HepG2 (cell line): ENCODE measurements around the gene ZNF414. TPM values are rescaled to one million over a fixed set of nuclear protein-coding genes. Genes with fewer than 3 reads are reported as not detected.

ENCODE experiments used
- ATAC-seq: fragments of 200-7000 bp; cut with Tn5 transposase; 3 replicates; pipeline ENCODE4 v1.9.1; 2020; ENCODE audit warnings: mild to moderate bottlenecking, moderate library complexity
- BruUV-seq: library from RNA; stranded (reverse); fragments of 400-500 nt; replicated peaks from 2 replicates; lab custom pipeline; 2021; lab: Mats Ljungman, UMichigan
- CTCF ChIA-PET: fragments of 300-600 bp; formaldehyde crosslinking; extraction: SDS; loops from one replicate; lab custom pipeline; 2021; ENCODE audit warnings: low total read pairs, inconsistent platforms, low intra/inter-chr PET ratio; lab: Yijun Ruan, JAX
- POLR2A ChIA-PET: fragments of 350-600 bp; sonication (Branson Sonifier 250); formaldehyde crosslinking; loops from one replicate; lab custom pipeline; 2020; ENCODE audit warnings: antibody characterized with exemption, inconsistent platforms; lab: Yijun Ruan, JAX
- DNase-seq: peaks from one replicate; pipeline ENCODE4 v3.0.0-alpha.2; 2015; ENCODE audit warnings: low spot score
- FAIRE-seq: peaks from 3 replicates; lab custom pipeline; 2011; peaks lifted over from hg19 to GRCh38; lab: Jason Lieb, UNC
- H2AFZ ChIP-seq: one replicate; pipeline ENCODE4 v1.6.1; 2011; ENCODE audit warnings: low read length, inconsistent platforms
- H3K27ac ChIP-seq: fragments of 300-600 bp; 3 replicates; pipeline ENCODE4 v1.8.0; 2011; ENCODE audit warnings: mixed run types, mild to moderate bottlenecking, mixed read lengths, low read length, inconsistent platforms; ENCODE audit not compliant: insufficient read depth; ENCODE audit errors: extremely low read length
- H3K27me3 ChIP-seq, 2 experiments: fragments of 200-600 bp in 1 of 2; 2 replicates in 1 of 2; 3 replicates in 1 of 2; pipeline versions ENCODE4 v1.6.0 to v1.8.0; 2011; ENCODE audit warnings: low read length in 2 of 2, mild to moderate bottlenecking in 2 of 2, moderate library complexity in 2 of 2, inconsistent platforms in 1 of 2; ENCODE audit not compliant: insufficient read depth in 2 of 2, control insufficient read depth in 1 of 2
- H3K36me3 ChIP-seq, 2 experiments: fragments of 200-600 bp in 1 of 2; replicated peaks in 1 of 2; 2 replicates in 1 of 2; 3 replicates in 1 of 2; pipeline versions ENCODE4 v1.5.1 to v1.8.0; 2011; ENCODE audit warnings: low read length in 2 of 2, inconsistent platforms in 1 of 2; ENCODE audit not compliant: insufficient read depth in 2 of 2, control insufficient read depth in 1 of 2
- H3K4me1 ChIP-seq: 2 replicates; pipeline ENCODE4 v1.5.1; 2012; ENCODE audit warnings: low read length, inconsistent platforms; ENCODE audit not compliant: insufficient read depth
- H3K4me2 ChIP-seq: 2 replicates; pipeline ENCODE4 v1.6.0; 2011; ENCODE audit warnings: low read depth, low read length, inconsistent platforms
- H3K4me3 ChIP-seq, 3 experiments: fragments of 200-600 bp in 1 of 3; sonication (generic), shearing (Covaris generic) in 1 of 3; replicated peaks in 1 of 3; 2 replicates each; pipeline ENCODE4 v1.5.1; 2011 to 2016; ENCODE audit warnings: low read length in 3 of 3, inconsistent platforms in 2 of 3, low read depth in 2 of 3, mild to moderate bottlenecking in 2 of 3, control low read depth in 1 of 3, mixed read lengths in 1 of 3; ENCODE audit not compliant: insufficient read depth in 1 of 3
- H3K79me2 ChIP-seq: one replicate; pipeline ENCODE4 v1.6.1; 2011; ENCODE audit warnings: low read length, inconsistent platforms; ENCODE audit not compliant: insufficient read depth
- H3K9ac ChIP-seq: 2 replicates; pipeline ENCODE4 v1.6.0; 2011; ENCODE audit warnings: mild to moderate bottlenecking, low read depth, low read length, inconsistent platforms; ENCODE audit not compliant: insufficient read depth
- H3K9me3 ChIP-seq: 2 replicates; pipeline ENCODE4 v1.5.1; 2012; ENCODE audit warnings: mild to moderate bottlenecking, low read length
- H4K20me1 ChIP-seq: 2 replicates; pipeline ENCODE4 v1.6.0; 2011; ENCODE audit warnings: inconsistent platforms, mild to moderate bottlenecking, low read length, moderate library complexity; ENCODE audit not compliant: insufficient read depth
- ELK4 ChIP-seq: sonication (generic); formaldehyde crosslinking; IDR thresholded peaks from 2 replicates; pipeline ENCODE4 v1.9.0; 2021; ENCODE audit warnings: missing genetic modification reagents, borderline replicate concordance
- FOXJ3 ChIP-seq: sonication (generic); formaldehyde crosslinking; IDR thresholded peaks from 2 replicates; pipeline ENCODE4 v1.4.0; 2020; ENCODE audit warnings: missing genetic modification reagents, mild to moderate bottlenecking, borderline replicate concordance
- POLR2AphosphoS2 ChIP-seq: IDR thresholded peaks from 2 replicates; pipeline ENCODE4 v1.6.1; 2011; ENCODE audit warnings: low read depth, low read length, improper control_type of control experiment
- RAD51 ChIP-seq: fragments of 450-650 bp; IDR thresholded peaks from 2 replicates; pipeline ENCODE4 v1.6.1; 2016; ENCODE audit warnings: borderline replicate concordance
- RFX1 ChIP-seq: fragments of 450-650 bp; IDR thresholded peaks from 2 replicates; pipeline ENCODE4 v1.6.1; 2017
- RFX5 ChIP-seq: IDR thresholded peaks from 2 replicates; pipeline ENCODE4 v1.6.1; 2011; ENCODE audit warnings: low read depth, low read length, improper control_type of control experiment
- TOE1 ChIP-seq: sonication (generic); formaldehyde crosslinking; IDR thresholded peaks from 2 replicates; pipeline ENCODE4 v1.4.0; 2020; ENCODE audit warnings: mild to moderate bottlenecking, missing genetic modification reagents
- YEATS2 ChIP-seq: sonication (generic); formaldehyde crosslinking; IDR thresholded peaks from 2 replicates; pipeline ENCODE4 v1.4.0; 2020; ENCODE audit warnings: missing genetic modification reagents, borderline replicate concordance
- ZBTB8A ChIP-seq: sonication (generic); formaldehyde crosslinking; IDR thresholded peaks from 2 replicates; pipeline ENCODE4 v1.4.0; 2020; ENCODE audit warnings: mild to moderate bottlenecking, low read depth, missing genetic modification reagents, borderline replicate concordance
- ZNF12 ChIP-seq: sonication (generic); formaldehyde crosslinking; IDR thresholded peaks from 2 replicates; pipeline ENCODE4 v1.5.0; 2020; ENCODE audit warnings: missing genetic modification reagents
- ZNF142 ChIP-seq: sonication (generic); formaldehyde crosslinking; IDR thresholded peaks from 2 replicates; pipeline ENCODE4 v1.4.0; 2020; ENCODE audit warnings: missing genetic modification reagents
- ZNF17 ChIP-seq: sonication (generic); formaldehyde crosslinking; IDR thresholded peaks from 2 replicates; pipeline ENCODE4 v1.5.0; 2020; ENCODE audit warnings: mild to moderate bottlenecking, missing genetic modification reagents
- ZNF274 ChIP-seq: sonication (generic); formaldehyde crosslinking; IDR thresholded peaks from 2 replicates; pipeline ENCODE4 v1.5.1; 2020; ENCODE audit warnings: mild to moderate bottlenecking, missing genetic modification reagents
- ZNF414 ChIP-seq: sonication (generic); formaldehyde crosslinking; IDR thresholded peaks from 2 replicates; pipeline ENCODE4 v1.5.0; 2020; ENCODE audit warnings: missing genetic modification reagents
- ZNF788 ChIP-seq: sonication (generic); formaldehyde crosslinking; IDR thresholded peaks from 2 replicates; pipeline ENCODE4 v1.5.0; 2020; ENCODE audit warnings: mild to moderate bottlenecking, missing genetic modification reagents, borderline replicate concordance
- WGBS: methylation state at CpG from one replicate; pipeline ENCODE4 v1.1.6; 2017; ENCODE audit warnings: low lambda C conversion rate; 5-methylcytosine and 5-hydroxymethylcytosine counted together
- in situ Hi-C: cut with HindIII; loops from 2 replicates; pipeline ENCODE4 v1.10.0; 2017; ENCODE audit warnings: low pct_unique_long_range_greater_than_20kb; ENCODE audit not compliant: extremely low pct_ligation_motif_present
- intact Hi-C: fragments of 100-400 bp; cut with micrococcal nuclease; formaldehyde crosslinking; loops from one replicate; pipeline ENCODE4 v1.10.0; 2022; ENCODE audit not compliant: unreplicated experiment
- polyA plus RNA-seq, 8 experiments: library from polyadenylated mRNA; depleted of rRNA in 3 of 8; stranded (reverse) in 7 of 8; unstranded in 1 of 8; fragments of >200 nt; fragmentation: Illumina TruSeq in 4 of 8; extraction: Trizol in 4 of 8; gene quantifications; 2 replicates each; pipeline versions ENCODE4 v1.2.1 to v1.2.3, GENCODE V29; 2011 to 2016; ENCODE audit warnings: low read depth in 4 of 8, missing spikeins in 1 of 8, mixed read lengths in 1 of 8; ENCODE audit not compliant: insufficient read depth in 1 of 8
- total RNA-seq, 5 experiments: library from RNA; depleted of rRNA; stranded (reverse); fragments of >200 nt; fragmentation: Illumina TruSeq; extraction: Trizol; gene quantifications; 2 replicates each; pipeline ENCODE4 v1.2.3, GENCODE V29; 2016; ENCODE audit warnings: low read depth in 1 of 5

ZNF414 gene
- total and polyA plus RNA-seq, 2 of the 13 experiments (the other 11 are each of a cell fraction or from before 2014, with no cell fraction given): 2.5 to 4.0 TPM

DNA sequence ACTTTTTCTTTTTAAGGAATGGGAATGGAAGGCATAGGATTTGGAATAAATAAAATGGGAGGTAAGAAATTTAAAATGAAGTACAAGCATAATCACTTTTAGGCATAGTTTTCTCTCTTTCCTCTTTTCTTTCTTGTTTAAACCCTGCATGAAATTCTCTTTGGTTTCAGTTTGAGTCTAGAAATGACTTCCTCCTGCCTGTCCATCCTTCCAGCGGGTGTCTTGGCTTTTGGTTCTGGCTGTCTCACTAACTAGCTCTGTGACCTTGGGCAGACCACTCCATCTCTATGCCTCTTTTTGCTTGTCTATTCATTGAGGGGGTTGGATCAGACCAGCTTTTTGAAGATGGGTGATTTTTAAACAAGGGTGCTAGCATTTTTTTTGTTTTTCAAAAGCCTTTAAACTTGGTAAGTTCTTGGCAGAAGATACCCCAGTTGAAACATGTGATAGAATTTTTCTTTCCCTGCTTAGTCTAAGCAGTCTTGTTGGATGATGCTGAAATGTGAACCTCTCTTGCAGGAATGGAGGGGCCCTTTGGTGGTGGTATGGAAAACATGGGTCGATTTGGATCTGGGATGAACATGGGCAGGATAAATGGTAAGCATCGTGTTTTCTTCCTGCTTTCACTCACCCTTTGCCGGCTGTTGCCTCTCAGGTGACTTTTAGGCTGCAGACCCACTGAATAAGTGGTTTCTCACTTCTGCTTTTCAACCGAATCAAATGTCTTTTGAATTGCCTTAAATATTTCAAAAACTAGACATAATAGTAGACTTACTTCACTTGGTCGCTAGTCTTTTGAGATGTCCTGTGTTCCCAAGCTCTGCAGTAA, 40.1 kb downstream of the ZNF414 start:
- peaks cover 46% of the 10 kb centered on the region for H3K79me2 ChIP-seq
- CTCF ChIA-PET: no interaction called here

More for the DNA sequence above, 40.1 kb downstream of the ZNF414 start:
- Histone ChIP-seq H3K4me2 (no peak overlapping the region), H3K9me3 (no peaks in the 10 kb centered on the region), H3K9ac (no peak overlapping the region), H4K20me1 (peaks cover 24% of the 10 kb centered on the region), H3K4me1 (no peaks in the 10 kb centered on the region), H3K27me3 (no peaks in the 10 kb centered on the region), H3K4me3 (no peak overlapping the region), H3K27ac (no peak overlapping the region), H3K36me3 (peaks cover 49 to 90% of the 10 kb centered on the region in 2 experiments), H2AFZ (no peak overlapping the region)
- POLR2A ChIA-PET: no interaction called here
- 93% methylated on average over 6 of the region's 6 CpGs for WGBS
- TF ChIP-seq ZNF414 (CRISPR knock-in tag): no peak
- TF ChIP-seq YEATS2 (CRISPR knock-in tag): no peak
- TF ChIP-seq ZNF17 (CRISPR knock-in tag): no peak
- no peak for TF ChIP-seq POLR2AphosphoS2
- no peak for TF ChIP-seq RFX5
- no peak for TF ChIP-seq RAD51
- no peak for TF ChIP-seq ZNF12 (CRISPR knock-in tag)
- no peak for TF ChIP-seq ZNF142 (CRISPR knock-in tag)
- TF ChIP-seq TOE1 (CRISPR knock-in tag): no peak
- TF ChIP-seq ZNF274 (CRISPR knock-in tag): no peak
- no peak for TF ChIP-seq FOXJ3 (CRISPR knock-in tag)
- TF ChIP-seq ZNF788 (CRISPR knock-in tag): no peak
- TF ChIP-seq ELK4: no peak
- no peak for TF ChIP-seq RFX1
- no peak for TF ChIP-seq ZBTB8A (CRISPR knock-in tag)
- ATAC-seq (no peak), DNase-seq (no peak), FAIRE-seq (no peak)
- intact Hi-C loops: no loop called here
- BruUV-seq: no TSS peak
- in situ Hi-C loops: no loop called here
